ENCODE data around the gene TMEM269. TPM values are rescaled to one million over a fixed set of nuclear protein-coding genes. Genes with fewer than 3 reads are reported as not detected.

The TMEM269 gene
- total RNA-seq, 1 experiment from 2014 or later = 1.7 TPM

DNA sequence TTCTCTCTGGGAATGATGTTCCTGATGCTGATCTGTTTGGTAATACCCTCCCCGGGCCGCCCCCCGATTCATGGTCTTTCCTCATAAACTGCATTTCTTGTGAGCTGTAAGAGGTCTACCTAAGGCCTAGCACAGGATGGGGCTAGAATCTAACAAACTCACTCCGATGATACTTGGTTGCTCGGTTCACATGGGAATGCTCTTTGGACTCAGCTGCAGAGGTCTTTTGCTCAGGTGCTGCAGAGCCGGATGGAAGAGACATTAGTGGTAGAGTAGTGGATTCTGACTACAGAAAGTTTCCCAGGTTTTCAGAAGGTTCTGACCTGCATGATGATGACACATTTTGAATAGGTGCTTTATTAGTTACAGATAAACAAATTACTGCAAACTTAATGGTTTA lies 8.3 kb upstream of the TMEM269 start:
- CTCF ChIA-PET = interaction anchor here (2.4 kb wide), 1 partner anchor 297 kb away, joined by 24 read pairs; no protein-coding TSS in a partner anchor
- no peaks in the 10 kb centered on the region for H3K27me3 ChIP-seq (replicated peaks; ENCODE audit: insufficient read depth, low read depth, low read length, poor library complexity)
- no peak for TF ChIP-seq EZH2 (IDR thresholded peaks at IDR 0.05; ENCODE audit: borderline replicate concordance, low read depth, low read length, poor library complexity, severe bottlenecking)
- TF ChIP-seq, protein P1, sequence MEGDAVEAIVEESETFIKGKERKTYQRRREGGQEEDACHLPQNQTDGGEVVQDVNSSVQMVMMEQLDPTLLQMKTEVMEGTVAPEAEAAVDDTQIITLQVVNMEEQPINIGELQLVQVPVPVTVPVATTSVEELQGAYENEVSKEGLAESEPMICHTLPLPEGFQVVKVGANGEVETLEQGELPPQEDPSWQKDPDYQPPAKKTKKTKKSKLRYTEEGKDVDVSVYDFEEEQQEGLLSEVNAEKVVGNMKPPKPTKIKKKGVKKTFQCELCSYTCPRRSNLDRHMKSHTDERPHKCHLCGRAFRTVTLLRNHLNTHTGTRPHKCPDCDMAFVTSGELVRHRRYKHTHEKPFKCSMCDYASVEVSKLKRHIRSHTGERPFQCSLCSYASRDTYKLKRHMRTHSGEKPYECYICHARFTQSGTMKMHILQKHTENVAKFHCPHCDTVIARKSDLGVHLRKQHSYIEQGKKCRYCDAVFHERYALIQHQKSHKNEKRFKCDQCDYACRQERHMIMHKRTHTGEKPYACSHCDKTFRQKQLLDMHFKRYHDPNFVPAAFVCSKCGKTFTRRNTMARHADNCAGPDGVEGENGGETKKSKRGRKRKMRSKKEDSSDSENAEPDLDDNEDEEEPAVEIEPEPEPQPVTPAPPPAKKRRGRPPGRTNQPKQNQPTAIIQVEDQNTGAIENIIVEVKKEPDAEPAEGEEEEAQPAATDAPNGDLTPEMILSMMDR (conservative IDR thresholded peaks at IDR 0.05; ENCODE audit: low read depth, low read length) = no peak
- no peak overlapping the region for H3K27ac ChIP-seq (ENCODE audit: low read depth, low read length, poor library complexity, severe bottlenecking)
- POLR2A ChIA-PET (ENCODE audit: low non-redundant PET) = no interaction called here
- no TSS peak for BruUV-seq (replicated peaks)
- DNase-seq (ENCODE audit: low spot score) = no peak
- intact Hi-C loops (cut with micrococcal nuclease; ENCODE audit: unreplicated experiment) = loop anchor here (10.0 kb wide), 1 partner anchor 148 kb away; no protein-coding TSS in a partner anchor
- H3K4me1 ChIP-seq (ENCODE audit: insufficient read depth, low read length, poor library complexity, severe bottlenecking) = no peaks in the 10 kb centered on the region
- H3K9me3 ChIP-seq (ENCODE audit: low read depth, low read length, poor library complexity, severe bottlenecking) = no peaks in the 10 kb centered on the region
- peaks cover 54% of the 10 kb centered on the region for H3K36me3 ChIP-seq (ENCODE audit: insufficient read depth, low read length, poor library complexity, severe bottlenecking)
- H3K4me3 ChIP-seq (ENCODE audit: low read depth, low read length, poor library complexity, severe bottlenecking) = no peak overlapping the region

DNA sequence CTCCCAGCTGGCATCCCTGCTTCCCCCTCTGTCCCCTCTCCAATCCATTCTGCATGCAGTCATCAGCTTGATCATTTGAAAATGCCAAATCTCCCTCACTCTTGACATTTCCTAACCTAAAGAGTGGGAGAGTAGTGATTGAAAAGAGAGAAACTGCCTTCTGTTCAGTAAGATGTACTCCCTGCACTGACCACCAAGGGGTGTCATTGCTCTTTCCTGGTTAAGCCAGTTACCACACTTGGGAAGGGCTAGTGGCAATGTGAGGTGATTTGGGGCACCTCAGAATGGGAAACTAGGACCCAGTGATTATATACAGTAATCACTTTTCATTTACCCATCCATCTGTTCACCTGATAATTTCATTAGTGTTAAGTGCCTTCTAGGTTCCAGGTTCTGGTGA lies 6.9 kb upstream of the TMEM269 start:
- TF ChIP-seq, protein P1 (conservative IDR thresholded peaks at IDR 0.05; ENCODE audit: low read depth, low read length) = peak; percentile 77
- no peak for TF ChIP-seq EZH2 (IDR thresholded peaks at IDR 0.05; ENCODE audit: borderline replicate concordance, low read depth, low read length, poor library complexity, severe bottlenecking)
- ChIA-PET CTCF (interaction anchor here (1.0 to 2.4 kb wide), 2 partner anchors 136 to 296 kb away, joined by 7 to 24 read pairs; no protein-coding TSS in a partner anchor), POLR2A (ENCODE audit: low non-redundant PET) (no interaction called here)
- Histone ChIP-seq H3K9me3 (ENCODE audit: low read depth, low read length, poor library complexity, severe bottlenecking) (no peaks in the 10 kb centered on the region), H3K4me1 (ENCODE audit: insufficient read depth, low read length, poor library complexity, severe bottlenecking) (no peaks in the 10 kb centered on the region), H3K4me3 (ENCODE audit: low read depth, low read length, poor library complexity, severe bottlenecking) (no peak overlapping the region), H3K27me3 (replicated peaks; ENCODE audit: insufficient read depth, low read depth, low read length, poor library complexity) (no peaks in the 10 kb centered on the region), H3K27ac (ENCODE audit: low read depth, low read length, poor library complexity, severe bottlenecking) (no peak overlapping the region), H3K36me3 (ENCODE audit: insufficient read depth, low read length, poor library complexity, severe bottlenecking) (peaks cover 60% of the 10 kb centered on the region)
- intact Hi-C loops (cut with micrococcal nuclease; ENCODE audit: unreplicated experiment) = loop anchor here (1.0 to 10.0 kb wide), 2 partner anchors 147 to 295 kb away; no protein-coding TSS in a partner anchor
- DNase-seq (ENCODE audit: low spot score) = peak; percentile 59
- BruUV-seq (replicated peaks) = no TSS peak

DNA sequence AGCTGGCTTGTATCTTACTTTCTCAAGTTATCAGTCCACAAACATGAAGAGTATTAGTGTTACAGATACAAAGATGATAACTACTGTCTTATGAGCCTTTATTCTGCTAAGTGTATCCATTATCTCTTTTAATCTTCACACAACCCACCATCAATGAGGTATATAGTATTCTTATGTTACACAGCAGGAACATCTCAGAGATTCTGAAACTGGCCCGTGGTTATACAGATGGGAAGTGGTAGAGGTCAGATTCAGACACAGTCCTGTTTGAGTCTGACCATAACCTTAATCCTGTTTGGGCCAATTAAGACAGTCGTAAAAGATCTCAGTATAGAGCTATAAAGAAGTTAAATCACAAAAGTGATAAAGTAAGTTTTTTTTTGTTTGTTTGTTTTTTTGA lies 5.1 kb upstream of the TMEM269 start:
- no TSS peak for BruUV-seq (replicated peaks)
- H3K27me3 ChIP-seq (replicated peaks; ENCODE audit: insufficient read depth, low read depth, low read length, poor library complexity) = no peaks in the 10 kb centered on the region
- ChIA-PET CTCF (interaction anchor here (0.8 to 1.1 kb wide), 2 partner anchors 14 kb away, joined by 3 read pairs; no protein-coding TSS in a partner anchor), POLR2A (ENCODE audit: low non-redundant PET) (no interaction called here)
- DNase-seq (ENCODE audit: low spot score) = no peak
- H3K4me1 ChIP-seq (ENCODE audit: insufficient read depth, low read length, poor library complexity, severe bottlenecking) = no peaks in the 10 kb centered on the region
- peaks cover 52% of the 10 kb centered on the region for H3K36me3 ChIP-seq (ENCODE audit: insufficient read depth, low read length, poor library complexity, severe bottlenecking)
- intact Hi-C loops (cut with micrococcal nuclease; ENCODE audit: unreplicated experiment) = loop anchor here (10.0 kb wide), 1 partner anchor 145 kb away; no protein-coding TSS in a partner anchor
- H3K27ac ChIP-seq (ENCODE audit: low read depth, low read length, poor library complexity, severe bottlenecking) = no peak overlapping the region
- H3K4me3 ChIP-seq (ENCODE audit: low read depth, low read length, poor library complexity, severe bottlenecking) = no peak overlapping the region
- no peaks in the 10 kb centered on the region for H3K9me3 ChIP-seq (ENCODE audit: low read depth, low read length, poor library complexity, severe bottlenecking)
- TF ChIP-seq EZH2 (IDR thresholded peaks at IDR 0.05; ENCODE audit: borderline replicate concordance, low read depth, low read length, poor library complexity, severe bottlenecking) = no peak
- TF ChIP-seq, protein P1 (conservative IDR thresholded peaks at IDR 0.05; ENCODE audit: low read depth, low read length) = no peak

Data from A673 (cell line).